Measurements from ENCODE around the gene POLD2.

DNA sequence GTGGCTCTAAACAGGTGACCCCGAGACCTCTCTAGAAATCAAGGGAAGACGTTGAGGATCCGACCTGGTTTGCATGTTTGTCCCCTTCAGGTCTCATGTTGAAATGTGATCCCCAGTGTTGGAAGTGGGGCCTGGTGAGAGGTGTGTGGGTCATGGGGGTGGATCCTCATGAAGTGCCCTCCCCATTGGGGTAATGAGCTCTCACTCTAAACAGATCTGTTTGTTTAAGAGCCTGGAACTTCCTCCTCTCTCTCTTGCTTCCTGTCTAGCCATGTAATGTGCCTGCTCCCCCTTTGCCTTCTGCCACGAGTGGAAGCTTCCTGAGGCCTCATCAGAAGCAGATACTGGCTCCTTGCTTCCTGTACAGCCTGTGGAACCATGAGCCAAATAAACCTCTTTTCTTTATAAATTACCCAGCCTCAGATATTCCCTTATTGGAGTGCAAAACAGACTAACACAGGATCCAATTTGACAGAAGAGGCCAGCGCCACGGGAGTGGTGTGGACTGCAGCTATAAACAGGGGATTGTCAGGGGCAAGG is 30.2 kb downstream of the POLD2 start:
- TF ChIP-seq, protein P1, sequence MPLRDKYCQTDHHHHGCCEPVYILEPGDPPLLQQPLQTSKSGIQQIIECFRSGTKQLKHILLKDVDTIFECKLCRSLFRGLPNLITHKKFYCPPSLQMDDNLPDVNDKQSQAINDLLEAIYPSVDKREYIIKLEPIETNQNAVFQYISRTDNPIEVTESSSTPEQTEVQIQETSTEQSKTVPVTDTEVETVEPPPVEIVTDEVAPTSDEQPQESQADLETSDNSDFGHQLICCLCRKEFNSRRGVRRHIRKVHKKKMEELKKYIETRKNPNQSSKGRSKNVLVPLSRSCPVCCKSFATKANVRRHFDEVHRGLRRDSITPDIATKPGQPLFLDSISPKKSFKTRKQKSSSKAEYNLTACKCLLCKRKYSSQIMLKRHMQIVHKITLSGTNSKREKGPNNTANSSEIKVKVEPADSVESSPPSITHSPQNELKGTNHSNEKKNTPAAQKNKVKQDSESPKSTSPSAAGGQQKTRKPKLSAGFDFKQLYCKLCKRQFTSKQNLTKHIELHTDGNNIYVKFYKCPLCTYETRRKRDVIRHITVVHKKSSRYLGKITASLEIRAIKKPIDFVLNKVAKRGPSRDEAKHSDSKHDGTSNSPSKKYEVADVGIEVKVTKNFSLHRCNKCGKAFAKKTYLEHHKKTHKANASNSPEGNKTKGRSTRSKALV (CRISPR knock-in tag; IDR thresholded peaks at IDR 0.05): no peak
- TF ChIP-seq KMT2B (CRISPR knock-in tag; IDR thresholded peaks at IDR 0.05) (no peak), ERF (CRISPR knock-in tag; IDR thresholded peaks at IDR 0.05) (no peak), GZF1 (CRISPR knock-in tag; IDR thresholded peaks at IDR 0.05) (no peak), NR2F2 (IDR thresholded peaks at IDR 0.05; ENCODE audit: borderline replicate concordance, low read depth) (no peak)
